Esophagus squamous epithelium (tissue), 5 donors: ENCODE measurements around the gene GALNT2. TPM values are rescaled to one million over a fixed set of nuclear protein-coding genes. Genes with fewer than 3 reads are reported as not detected.
A peak's percentile ranks its signal among the peaks of the same experiment; 100 is the strongest.

Experiments used
- DNase-seq: peaks from one replicate; lab custom pipeline; 2025; lab: John Stamatoyannopoulos, UW
- H3K27ac ChIP-seq, 4 donors: fragments of 200-600 bp; sonication (generic); one replicate each; pipeline ENCODE4 v1.5.1; 2016 to 2019; ENCODE audit warnings: mild to moderate bottlenecking in 1 of 4
- H3K27me3 ChIP-seq, 4 donors: fragments of 200-600 bp; sonication (generic); 1 replicate in 3 of 4; 2 replicates in 1 of 4; pipeline versions ENCODE4 v1.5.1 to v1.6.0; 2017 to 2021; ENCODE audit warnings: antibody characterized with exemption in 1 of 4
- H3K36me3 ChIP-seq, 3 donors: fragments of 200-600 bp; sonication (generic); one replicate each; pipeline ENCODE4 v1.5.1; 2016 to 2019
- H3K4me1 ChIP-seq, 3 donors: fragments of 200-600 bp; sonication (generic); one replicate each; pipeline ENCODE4 v1.5.1; 2017 to 2019
- H3K4me3 ChIP-seq, 4 donors: fragments of 200-600 bp; sonication (generic); 1 replicate in 3 of 4; 2 replicates in 1 of 4; pipeline ENCODE4 v1.5.1; 2016 to 2019; ENCODE audit warnings: mild to moderate bottlenecking in 2 of 4, moderate library complexity in 1 of 4
- H3K9me3 ChIP-seq, 3 donors: fragments of 200-600 bp; sonication (generic); one replicate each; pipeline ENCODE4 v1.5.1; 2016 to 2019
- CTCF ChIP-seq, 6 experiments: fragments of 450-650 bp in 4 of 6; fragments of 200-600 bp in 2 of 6; sonication (generic) in 2 of 6; IDR thresholded peaks; one replicate each; pipeline ENCODE4 v1.5.1; 2016 to 2019; ENCODE audit warnings: antibody characterized with exemption in 6 of 6, mild to moderate bottlenecking in 4 of 6, moderate library complexity in 4 of 6
- POLR2A ChIP-seq, 4 donors: fragments of 450-650 bp; IDR thresholded peaks; one replicate each; pipeline ENCODE4 v1.6.1; 2017; ENCODE audit warnings: antibody characterized with exemption in 4 of 4, mild to moderate bottlenecking in 4 of 4, moderate library complexity in 3 of 4
- WGBS, 2 donors: methylation state at CpG; one replicate each; pipeline ENCODE4 v1.1.5; 2018; 5-methylcytosine and 5-hydroxymethylcytosine counted together
- intact Hi-C: fragments of 100-400 bp; cut with DNase I; formaldehyde crosslinking; loops from one replicate; pipeline ENCODE4 v1.15.0; 2022
- total RNA-seq, 4 donors: library from RNA; depleted of rRNA; stranded (reverse); fragments of >200 nt; gene quantifications; one replicate each; pipeline ENCODE4 v1.1.0, GENCODE V29; 2016
- donor health status: DM: yes; HTN: yes; CAD: no.

Gene GALNT2
- total RNA-seq, 4 donors from 2014 or later, result 25.8 to 36.2 (median 31.0) TPM

- Histone ChIP-seq H3K27ac (peak overlapping the region; percentile 90 to 97 (median 96)), H3K27me3 (no peaks in the 10 kb centered on the region), H3K9me3 (no peaks in the 10 kb centered on the region), H3K4me3 (peak overlapping the region; percentile 76 to 97 (median 90)), H3K36me3 (no peaks in the 10 kb centered on the region), H3K4me1 (peaks cover 12 to 55% (median 31%) of the 10 kb centered on the region in 3 donors)
- no peak for DNase-seq
- intact Hi-C loops, result no loop called here
- TF ChIP-seq POLR2A (IDR thresholded peaks at IDR 0.05) (no peak), CTCF (IDR thresholded peaks at IDR 0.05) (no peak)
- WGBS, 2 donors, result 0 to 5% methylated on average over 4 to 24 of the region's 44 CpGs
Measured at GRCh38 chr1:230067419-230067870, 407 bp downstream of the GALNT2 start.

GRCh38 chr1:230067871-230068620 is 1.0 kb downstream of the GALNT2 start:
- no peak for TF ChIP-seq POLR2A (IDR thresholded peaks at IDR 0.05)
- TF ChIP-seq CTCF (IDR thresholded peaks at IDR 0.05), result no peak
- Histone ChIP-seq H3K4me1 (peaks cover 13 to 61% (median 37%) of the 10 kb centered on the region in 3 donors), H3K9me3 (no peaks in the 10 kb centered on the region), H3K36me3 (no peaks in the 10 kb centered on the region), H3K27me3 (no peaks in the 10 kb centered on the region), H3K27ac (peak overlapping the region; percentile 90 to 97 (median 96)), H3K4me3 (peak overlapping the region; percentile 76 to 97 (median 90))
- DNase-seq, result no peak
- intact Hi-C loops, result no loop called here
- 0% methylated on average over 6 to 17 of the region's 59 CpGs for WGBS, 2 donors

DNA sequence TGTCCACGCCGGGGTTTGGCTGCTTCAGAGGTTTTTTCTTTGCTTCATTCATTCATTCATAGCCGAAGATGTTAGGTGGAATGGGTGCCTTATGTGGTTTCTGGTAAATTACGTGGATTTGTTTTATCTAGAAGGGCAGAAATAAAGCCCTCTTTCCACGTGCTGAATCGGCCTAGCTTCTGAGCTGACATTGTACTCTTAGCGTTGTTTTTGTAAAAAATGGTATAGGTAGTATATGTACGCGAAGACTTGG is 1.5 kb downstream of the GALNT2 start:
- peaks cover 18 to 66% (median 42%) of the 10 kb centered on the region in 3 donors for H3K4me1 ChIP-seq
- no peaks in the 10 kb centered on the region for H3K36me3 ChIP-seq
- H3K27me3 ChIP-seq, result no peaks in the 10 kb centered on the region
- peak overlapping the region; percentile 90 to 97 (median 96) for H3K27ac ChIP-seq
- no peaks in the 10 kb centered on the region for H3K9me3 ChIP-seq
- 16 to 18% methylated on average over 9 of the region's 9 CpGs for WGBS, 2 donors
- intact Hi-C loops, result no loop called here
- DNase-seq, result no peak
- no peak for TF ChIP-seq CTCF (IDR thresholded peaks at IDR 0.05)
- TF ChIP-seq POLR2A (IDR thresholded peaks at IDR 0.05), result no peak
- H3K4me3 ChIP-seq, result peak overlapping the region; percentile 76 to 97 (median 90)

- no peak for DNase-seq
- Histone ChIP-seq H3K4me3 (peak overlapping the region; percentile 76 to 97 (median 90)), H3K36me3 (no peaks in the 10 kb centered on the region), H3K9me3 (no peaks in the 10 kb centered on the region), H3K4me1 (peaks cover 22 to 72% (median 47%) of the 10 kb centered on the region in 3 donors), H3K27me3 (no peaks in the 10 kb centered on the region), H3K27ac (peak overlapping the region in 3 of 4 donors; percentile 90 to 96 (median 95))
- TF ChIP-seq CTCF (IDR thresholded peaks at IDR 0.05) (no peak), POLR2A (IDR thresholded peaks at IDR 0.05) (no peak)
- 23 to 41% methylated on average over 13 of the region's 13 CpGs for WGBS, 2 donors
- intact Hi-C loops, result no loop called here
Measured at GRCh38 chr1:230068952-230069684, 2.1 kb downstream of the GALNT2 start.

GRCh38 chr1:230069796-230070195 is 2.8 kb downstream of the GALNT2 start:
- Histone ChIP-seq H3K27ac (peak overlapping the region in 1 of 4 donors; percentile 22), H3K4me1 (peaks cover 28 to 78% (median 54%) of the 10 kb centered on the region in 3 donors), H3K36me3 (no peaks in the 10 kb centered on the region), H3K27me3 (no peaks in the 10 kb centered on the region), H3K4me3 (peak overlapping the region in 2 of 4 donors; percentile 97), H3K9me3 (no peaks in the 10 kb centered on the region)
- TF ChIP-seq CTCF (IDR thresholded peaks at IDR 0.05) (no peak), POLR2A (IDR thresholded peaks at IDR 0.05) (no peak)
- no peak for DNase-seq
- intact Hi-C loops, result no loop called here
- 37 to 48% methylated on average over 4 of the region's 4 CpGs for whole genome bisulfite sequencing, 2 donors
